Eye (tissue), 1 donor: ENCODE measurements around the gene CWC25.

Source experiments
- DNase-seq: peaks from one replicate; pipeline ENCODE4 v3.0.0-alpha.2; 2015

CWC25 gene

GRCh38 chr17:38783227-38783626 lies 41.9 kb downstream of the CWC25 start:
- no peak for DNase-seq

GRCh38 chr17:38779965-38780752 lies 45.0 kb downstream of the CWC25 start:
- DNase-seq: no peak

GRCh38 chr17:38777641-38778250 lies 47.4 kb downstream of the CWC25 start:
- no peak for DNase-seq

- no peak for DNase-seq
Measured at GRCh38 chr17:38773258-38773657, 51.9 kb downstream of the CWC25 start.

- DNase-seq: no peak
Measured at GRCh38 chr17:38768417-38768816, 56.7 kb downstream of the CWC25 start.

GRCh38 chr17:38766341-38766740 lies 58.8 kb downstream of the CWC25 start:
- no peak for DNase-seq

GRCh38 chr17:38762231-38762630 lies 62.9 kb downstream of the CWC25 start:
- no peak for DNase-seq

- no peak for DNase-seq
Measured at GRCh38 chr17:38761612-38762011, 63.5 kb downstream of the CWC25 start.

- no peak for DNase-seq
Measured at GRCh38 chr17:38753071-38753506, 72.0 kb downstream of the CWC25 start.

- DNase-seq: peak; percentile 99
Measured at GRCh38 chr17:38752308-38753070, 72.6 kb downstream of the CWC25 start, which contains the start of gene PSMB3. PSMB3 (plus strand) TSS chr17:38752741; CDS start chr17:38752827, 86 bp downstream.

GRCh38 chr17:38751808-38752307 lies 73.3 kb downstream of the CWC25 start:
- peak; percentile 97 for DNase-seq

GRCh38 chr17:38751144-38751807 lies 73.8 kb downstream of the CWC25 start:
- no peak for DNase-seq
